NCI-H446 (cell line): Measurements from ENCODE around the gene WNT10A.

ENCODE experiments used
- DNase-seq, 2 experiments: peaks; one replicate each; lab custom pipeline; 2025; lab: John Stamatoyannopoulos, UW

WNT10A gene

GRCh38 chr2:218857371-218858137 is 23.1 kb upstream of the WNT10A start:
- no peak for DNase-seq

GRCh38 chr2:218858138-218858445 is 22.6 kb upstream of the WNT10A start:
- no peak for DNase-seq

- DNase-seq, result no peak
Measured at GRCh38 chr2:218858671-218859555, 21.7 kb upstream of the WNT10A start.

- DNase-seq, result no peak
Measured at GRCh38 chr2:218859556-218859987, 21.1 kb upstream of the WNT10A start, which contains the start of gene WNT6. TSS of gene WNT6 (plus strand) at chr2:218859805. CDS start at chr2:218860038, 233 bp downstream.

GRCh38 chr2:218859988-218860831 is 20.4 kb upstream of the WNT10A start:
- DNase-seq, result no peak

- DNase-seq, result peak; percentile 48 to 85
Measured at GRCh38 chr2:218860950-218861381, 19.7 kb upstream of the WNT10A start.

- DNase-seq, result no peak
Measured at GRCh38 chr2:218861645-218862318, 18.9 kb upstream of the WNT10A start.

GRCh38 chr2:218863021-218863520 is 17.6 kb upstream of the WNT10A start:
- DNase-seq, result no peak

GRCh38 chr2:218865396-218865795 is 15.3 kb upstream of the WNT10A start:
- no peak for DNase-seq

- DNase-seq, result no peak
Measured at GRCh38 chr2:218865999-218866398, 14.7 kb upstream of the WNT10A start.

GRCh38 chr2:218867900-218868299 is 12.8 kb upstream of the WNT10A start:
- DNase-seq, result no peak

GRCh38 chr2:218869064-218869463 is 11.6 kb upstream of the WNT10A start:
- no peak for DNase-seq

- no peak for DNase-seq
Measured at GRCh38 chr2:218870984-218871344, 9.7 kb upstream of the WNT10A start.

GRCh38 chr2:218871345-218872302 is 9.0 kb upstream of the WNT10A start:
- DNase-seq, result no peak

GRCh38 chr2:218872645-218873358 is 7.8 kb upstream of the WNT10A start:
- no peak for DNase-seq

GRCh38 chr2:218873359-218874194 is 7.1 kb upstream of the WNT10A start:
- DNase-seq, result no peak

GRCh38 chr2:218875692-218876246 is 4.9 kb upstream of the WNT10A start:
- no peak for DNase-seq

GRCh38 chr2:218876562-218877219 is 4.0 kb upstream of the WNT10A start:
- peak; percentile 53 to 67 for DNase-seq
